HG03460 (cell line): ENCODE measurements around the gene SIGLEC1.

Experiments used
- ATAC-seq: cut with Tn5 transposase; IDR thresholded peaks from one replicate; pipeline ENCODE4 v1.9.1; 2021; ENCODE audit not compliant: unreplicated experiment

The SIGLEC1 gene

GRCh38 chr20:3681352-3681930 lies 31.0 kb downstream of the SIGLEC1 start:
- ATAC-seq, result no peak

GRCh38 chr20:3680701-3681351 lies 31.6 kb downstream of the SIGLEC1 start:
- ATAC-seq, result no peak

DNA sequence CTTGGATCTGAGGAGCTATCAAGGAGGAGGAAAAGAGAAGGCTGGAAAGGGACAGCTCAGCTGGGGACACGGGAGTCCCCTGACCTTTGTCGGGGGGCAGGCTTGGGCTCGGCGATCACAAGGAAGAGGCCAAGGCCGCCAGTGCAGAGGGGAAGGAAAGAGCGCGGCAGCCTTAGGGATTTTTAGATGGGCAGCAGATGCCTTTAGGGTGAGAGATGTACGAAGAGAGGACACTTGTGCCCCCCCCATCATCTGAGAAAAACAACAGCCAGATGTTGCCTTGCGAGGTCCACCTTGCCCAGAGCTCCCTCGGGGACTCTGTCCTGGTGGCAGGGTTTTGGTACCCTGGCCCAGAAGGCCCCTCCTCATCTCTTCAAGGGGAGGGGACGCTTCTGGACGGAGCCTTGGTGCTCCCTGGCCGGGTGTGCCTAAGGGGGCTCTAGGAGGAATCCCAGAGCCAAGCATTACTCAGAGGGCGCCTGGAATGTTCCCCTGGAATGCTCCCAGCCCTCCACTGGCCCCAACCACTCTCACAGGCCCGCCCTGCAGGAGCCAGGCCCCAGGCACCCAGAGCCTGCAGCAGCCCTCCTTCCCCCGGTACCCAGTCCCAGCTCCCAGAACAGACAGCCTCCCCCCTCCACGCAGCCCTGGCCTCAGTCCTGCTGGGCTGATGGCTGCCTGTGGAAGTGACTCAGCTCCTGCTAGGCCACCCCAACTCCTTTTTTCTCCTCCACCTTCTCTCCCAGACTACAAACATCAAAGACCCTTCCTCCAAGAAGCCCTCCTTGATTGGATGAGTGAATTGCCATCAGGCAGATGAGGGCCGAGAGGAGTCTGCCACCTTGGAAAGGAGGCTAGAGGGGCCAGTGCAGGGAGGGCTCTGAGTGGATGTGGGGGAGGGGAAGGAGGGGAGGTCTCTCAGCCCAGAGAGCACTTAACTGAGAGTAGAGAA lies 32.4 kb downstream of the SIGLEC1 start:
- no peak for ATAC-seq

DNA sequence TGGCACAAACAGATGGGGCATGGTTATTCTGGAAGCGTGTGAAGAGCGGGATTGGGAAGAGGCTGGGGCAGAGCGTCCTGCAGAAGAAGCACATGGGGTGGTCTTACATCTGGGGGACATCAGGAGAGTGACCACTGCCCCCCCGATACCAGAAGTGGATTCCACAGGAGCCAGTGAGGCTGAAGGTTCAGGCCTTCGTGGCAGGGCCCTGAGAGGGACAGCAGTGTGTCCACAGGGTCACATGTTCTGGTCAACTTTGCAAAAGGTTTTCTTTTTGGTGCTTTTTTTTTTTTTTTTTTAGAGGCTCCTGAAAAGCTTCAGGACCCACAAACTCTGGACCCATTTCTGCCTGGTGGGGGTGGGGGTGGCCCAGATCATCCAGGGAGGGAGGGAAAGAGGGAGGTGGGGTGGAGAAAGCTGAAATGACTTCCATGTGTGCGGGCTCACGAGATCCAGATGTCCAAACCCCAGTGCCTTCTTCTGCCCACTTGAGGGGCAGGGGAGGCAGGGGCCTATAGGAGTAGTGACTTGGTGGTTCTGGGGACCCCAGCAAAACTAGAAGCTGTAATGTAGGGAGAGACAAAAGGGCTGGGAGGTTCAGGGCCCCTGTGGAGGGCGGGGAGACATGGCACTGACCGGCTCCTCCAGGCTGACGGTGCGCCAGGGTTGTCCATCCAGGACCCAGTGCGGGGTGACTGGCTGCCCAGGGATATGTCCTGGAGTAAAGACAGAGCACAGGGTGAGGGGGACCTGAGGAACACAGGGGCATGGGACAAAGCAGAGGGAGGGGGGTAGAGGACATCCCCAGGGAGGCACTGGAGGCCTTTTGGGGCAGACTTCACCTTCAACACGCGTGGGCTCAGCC lies 33.3 kb downstream of the SIGLEC1 start:
- ATAC-seq, result no peak

DNA sequence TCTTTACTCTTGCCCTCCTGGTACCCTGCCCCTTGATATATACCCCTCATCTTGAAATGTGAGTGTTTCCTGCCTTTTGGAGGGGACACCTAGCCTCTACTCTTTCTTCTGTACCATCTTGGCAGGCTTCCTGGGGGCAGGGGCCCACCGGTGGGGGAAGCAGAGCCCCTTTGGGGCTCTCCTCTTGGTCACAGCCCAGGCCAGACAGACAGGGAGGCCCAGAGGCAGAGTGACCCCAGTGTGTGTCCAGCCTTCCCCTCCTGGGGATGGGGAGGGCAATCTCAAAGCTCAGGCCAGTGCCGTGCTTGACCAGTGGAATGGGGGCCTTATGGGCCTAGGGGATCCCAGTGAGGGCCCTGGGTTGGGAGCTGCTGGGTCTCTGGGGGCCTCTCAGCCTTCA lies 34.2 kb downstream of the SIGLEC1 start:
- ATAC-seq, result no peak

DNA sequence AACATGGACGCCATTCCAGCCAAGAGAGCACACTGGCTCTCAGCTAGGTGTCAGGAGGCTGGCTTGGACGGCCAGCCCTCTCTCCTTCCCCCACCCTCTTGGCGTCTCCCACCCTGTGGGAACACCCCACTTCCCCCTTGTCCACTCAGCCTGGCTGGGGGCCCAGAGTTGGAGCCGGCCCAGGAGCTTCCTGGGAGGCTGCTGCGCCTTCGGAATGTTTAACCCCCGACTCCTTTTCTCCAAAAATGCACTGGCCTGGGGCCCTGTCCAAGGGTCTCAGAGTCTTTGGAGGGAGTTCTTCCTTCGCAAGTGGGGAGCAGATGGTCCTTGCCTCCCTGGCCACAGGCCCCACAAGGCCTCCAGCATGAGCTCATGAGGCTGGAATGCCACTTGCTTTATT lies 34.7 kb downstream of the SIGLEC1 start:
- no peak for ATAC-seq

DNA sequence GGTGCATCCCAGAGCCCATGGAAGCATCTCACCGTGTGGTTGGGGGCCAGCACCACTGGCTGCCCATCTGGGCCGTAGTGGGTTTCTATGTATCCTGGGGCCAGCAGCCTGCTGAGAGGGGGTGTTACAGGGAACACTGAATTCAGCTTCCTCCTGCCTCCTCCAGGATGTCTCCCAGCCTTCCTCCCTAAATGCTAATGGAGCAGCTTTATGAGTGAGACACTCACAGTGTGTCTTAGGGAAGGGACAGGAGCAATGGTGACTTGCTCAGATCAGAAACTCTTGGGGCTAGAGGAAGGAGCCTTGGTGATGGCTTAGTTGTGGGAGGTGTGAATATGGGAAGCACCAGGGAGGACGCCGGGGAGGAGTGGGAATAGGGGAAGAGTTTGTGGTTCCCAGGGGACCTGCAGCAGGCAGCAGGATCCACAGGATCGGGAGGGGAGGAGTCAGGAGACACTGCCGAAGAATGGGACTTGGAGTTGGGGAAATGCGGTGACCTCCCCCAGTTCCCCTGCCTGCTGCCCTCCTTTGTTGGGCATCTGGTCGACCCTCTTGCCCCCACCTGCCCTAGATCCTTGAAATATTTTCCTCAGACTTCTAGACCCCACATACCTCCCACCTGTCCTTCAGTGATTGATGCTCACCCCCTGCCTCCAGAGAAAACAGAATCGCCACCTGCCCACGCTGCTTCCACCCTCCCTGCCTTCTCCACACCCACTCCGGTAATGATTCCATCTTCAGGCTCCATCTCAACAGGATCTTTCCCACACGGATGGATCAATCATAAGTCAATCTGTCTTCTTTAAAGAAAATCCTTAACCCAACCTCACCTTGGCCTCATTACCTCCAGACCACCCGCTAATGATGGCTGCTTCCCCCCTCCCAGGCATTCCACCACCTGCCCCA lies 37.2 kb downstream of the SIGLEC1 start:
- no peak for ATAC-seq

- ATAC-seq, result no peak
These were observed 38.0 kb downstream of the SIGLEC1 start for GRCh38 chr20:3674447-3674846.

GRCh38 chr20:3673221-3674070 lies 39.0 kb downstream of the SIGLEC1 start:
- no peak for ATAC-seq

GRCh38 chr20:3672547-3673171 lies 39.7 kb downstream of the SIGLEC1 start:
- no peak for ATAC-seq

DNA sequence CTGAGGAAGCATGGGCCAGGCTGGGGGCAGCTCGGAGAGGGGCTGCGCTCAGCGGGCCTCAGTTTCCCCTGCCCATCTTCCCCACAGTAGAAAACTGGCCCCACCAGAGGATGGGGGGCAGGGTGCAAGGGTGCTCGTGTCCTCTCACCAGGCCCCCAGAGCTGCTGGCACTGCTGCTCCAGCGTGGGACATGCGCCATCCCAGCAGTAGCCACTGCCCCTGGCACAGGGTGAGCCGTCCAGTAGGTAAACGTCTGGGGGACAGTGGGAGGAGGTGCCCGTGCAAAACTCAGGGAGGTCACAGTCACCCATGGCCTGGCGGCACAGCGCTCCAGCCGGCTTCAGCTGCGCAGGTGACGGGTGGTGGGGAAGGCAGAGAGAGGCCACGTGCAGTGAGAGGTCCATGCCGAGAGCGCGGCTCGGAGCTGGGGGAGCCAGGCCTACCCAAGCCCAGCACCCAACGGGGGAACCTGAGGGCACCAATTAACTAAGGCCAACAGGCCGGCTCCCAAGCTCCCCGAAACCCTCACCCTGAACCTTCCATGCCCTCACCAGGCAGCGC lies 40.3 kb downstream of the SIGLEC1 start:
- ATAC-seq, result no peak

DNA sequence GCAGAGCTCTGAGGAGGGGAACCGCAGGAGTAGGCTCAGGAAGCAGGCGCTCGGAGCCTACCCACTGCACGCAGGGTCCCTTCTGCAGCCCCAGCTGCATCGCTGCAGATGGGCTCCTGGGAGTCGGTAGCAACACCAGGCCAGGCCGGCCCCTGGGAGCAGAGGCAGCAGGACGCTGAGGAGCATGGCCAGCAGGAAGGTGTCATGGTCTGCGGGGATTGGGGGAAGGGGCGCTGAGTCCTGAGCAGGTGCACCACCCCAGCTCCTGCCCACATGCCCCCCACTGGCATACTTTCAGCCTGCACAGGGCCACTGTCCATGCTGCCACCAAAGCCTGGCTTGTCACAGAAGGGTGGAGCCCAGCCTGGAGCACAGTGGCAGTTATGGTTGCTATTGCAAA lies 41.5 kb downstream of the SIGLEC1 start:
- ATAC-seq, result no peak

GRCh38 chr20:3670511-3670910 lies 41.9 kb downstream of the SIGLEC1 start:
- no peak for ATAC-seq

DNA sequence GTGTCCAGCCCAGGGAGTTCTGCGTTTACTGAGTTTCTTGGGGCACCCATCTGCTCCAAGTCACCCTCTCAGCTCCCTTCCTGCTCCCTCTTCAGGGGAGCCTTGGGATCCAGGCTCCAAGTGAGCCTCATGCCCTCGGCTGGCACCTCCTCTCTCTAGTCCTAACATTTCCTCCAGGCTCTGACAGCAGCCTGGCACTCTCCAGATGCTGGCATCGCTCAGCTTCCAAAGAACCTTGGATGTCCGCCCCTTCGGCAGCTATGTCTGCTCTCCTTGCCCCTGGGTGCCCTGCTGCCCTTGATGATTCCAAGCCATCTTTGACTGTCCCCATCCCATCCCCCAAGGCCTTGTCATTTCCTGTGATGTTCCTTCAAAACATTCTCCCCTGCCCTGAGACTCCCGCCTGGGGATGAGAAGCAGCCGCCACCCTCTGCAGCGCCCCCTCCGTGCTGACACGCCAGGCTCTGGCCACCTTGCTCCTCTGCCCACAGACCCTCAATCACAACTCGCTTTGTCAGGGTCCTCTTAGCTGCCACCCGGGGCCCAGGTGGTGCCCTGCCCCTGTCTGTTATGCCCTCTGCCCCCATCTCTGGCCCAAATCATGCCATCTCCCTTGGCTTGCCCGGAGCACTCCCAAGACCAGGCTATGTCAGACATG lies 42.6 kb downstream of the SIGLEC1 start:
- no peak for ATAC-seq

- ATAC-seq, result no peak
These were observed 44.9 kb downstream of the SIGLEC1 start for GRCh38 chr20:3667434-3668037.

- no peak for ATAC-seq
These were observed 48.5 kb downstream of the SIGLEC1 start for GRCh38 chr20:3663858-3664257.

GRCh38 chr20:3663031-3663701 lies 49.2 kb downstream of the SIGLEC1 start, which contains the start of gene GFRA4:
TSS of gene GFRA4 (minus strand) at chr20:3663399. CDS start at chr20:3663399, 0 bp downstream.
- no peak for ATAC-seq
